SHP77 (cell line): ENCODE measurements around the gene RPN2.

ENCODE experiments used
- DNase-seq, 2 experiments: peaks; one replicate each; lab custom pipeline; 2025; lab: John Stamatoyannopoulos, UW

Gene RPN2

GRCh38 chr20:37266940-37267666 is 88.0 kb downstream of the RPN2 start:
- DNase-seq: no peak

- DNase-seq: no peak
These were observed 88.7 kb downstream of the RPN2 start for GRCh38 chr20:37267667-37268313.

- DNase-seq: no peak
These were observed 91.7 kb downstream of the RPN2 start for GRCh38 chr20:37270576-37271420.

GRCh38 chr20:37271421-37271768 is 92.3 kb downstream of the RPN2 start:
- DNase-seq: no peak

GRCh38 chr20:37273988-37274387 is 94.9 kb downstream of the RPN2 start:
- DNase-seq: no peak

GRCh38 chr20:37274851-37275524 is 95.9 kb downstream of the RPN2 start:
- DNase-seq: no peak

GRCh38 chr20:37276494-37277252 is 97.5 kb downstream of the RPN2 start:
- peak; percentile 51 to 69 for DNase-seq

- DNase-seq: no peak
These were observed 98.1 kb downstream of the RPN2 start for GRCh38 chr20:37277253-37277593.

GRCh38 chr20:37278966-37279590 is 99.9 kb downstream of the RPN2 start:
- no peak for DNase-seq

GRCh38 chr20:37279820-37280219 is 100.7 kb downstream of the RPN2 start:
- DNase-seq: no peak

- DNase-seq: no peak
These were observed 101.3 kb downstream of the RPN2 start for GRCh38 chr20:37280403-37280802.

GRCh38 chr20:37282556-37282955 is 103.4 kb downstream of the RPN2 start:
- no peak for DNase-seq

- DNase-seq: no peak
These were observed 104.5 kb downstream of the RPN2 start for GRCh38 chr20:37283530-37284195.

- DNase-seq: no peak
These were observed 105.6 kb downstream of the RPN2 start for GRCh38 chr20:37284691-37285161.

- DNase-seq: no peak
These were observed 106.7 kb downstream of the RPN2 start for GRCh38 chr20:37285664-37286374.

GRCh38 chr20:37288091-37288490 is 109.0 kb downstream of the RPN2 start:
- DNase-seq: no peak

GRCh38 chr20:37290158-37290810 is 111.2 kb downstream of the RPN2 start:
- DNase-seq: no peak
